Measurements from ENCODE around the gene PGAM5.

Gene PGAM5

GRCh38 chr12:132710405-132711079 lies at the start of gene PGAM5:
Gene PGAM5 (plus strand): TSS chr12:132710842. CDS start chr12:132710877, 35 bp downstream.
- DNase-seq: peak; percentile 90

- DNase-seq: peak; percentile 45
Measured at GRCh38 chr12:132660996-132661395, 49.6 kb upstream of the PGAM5 start.

- DNase-seq: no peak
Measured at GRCh38 chr12:132661972-132662371, 48.7 kb upstream of the PGAM5 start.

- no peak for DNase-seq
Measured at GRCh38 chr12:132662901-132663755, 47.5 kb upstream of the PGAM5 start.

- DNase-seq: no peak
Measured at GRCh38 chr12:132664206-132665148, 46.2 kb upstream of the PGAM5 start.

- DNase-seq: no peak
Measured at GRCh38 chr12:132665149-132665491, 45.5 kb upstream of the PGAM5 start.

GRCh38 chr12:132665794-132666193 lies 44.8 kb upstream of the PGAM5 start:
- DNase-seq: no peak

- no peak for DNase-seq
Measured at GRCh38 chr12:132668191-132669088, 42.2 kb upstream of the PGAM5 start.

- DNase-seq: no peak
Measured at GRCh38 chr12:132669166-132669879, 41.3 kb upstream of the PGAM5 start.

- DNase-seq: no peak
Measured at GRCh38 chr12:132672116-132672515, 38.5 kb upstream of the PGAM5 start.

- no peak for DNase-seq
Measured at GRCh38 chr12:132672678-132673077, 38.0 kb upstream of the PGAM5 start.

- DNase-seq: no peak
Measured at GRCh38 chr12:132673288-132674179, 37.1 kb upstream of the PGAM5 start.

- DNase-seq: no peak
Measured at GRCh38 chr12:132674561-132674960, 36.1 kb upstream of the PGAM5 start.

- DNase-seq: no peak
Measured at GRCh38 chr12:132675757-132676432, 34.7 kb upstream of the PGAM5 start.

- DNase-seq: no peak
Measured at GRCh38 chr12:132677492-132677891, 33.1 kb upstream of the PGAM5 start.

GRCh38 chr12:132685400-132685799 lies 25.2 kb upstream of the PGAM5 start:
- DNase-seq: no peak

- DNase-seq: no peak
Measured at GRCh38 chr12:132686825-132687210, 23.8 kb upstream of the PGAM5 start.

GRCh38 chr12:132687211-132688164 lies 23.2 kb upstream of the PGAM5 start, which contains the start of the genes POLE and PXMP2:
Gene POLE (minus strand): TSS chr12:132687342. CDS start chr12:132687315, 27 bp downstream.
Gene PXMP2 (plus strand): TSS chr12:132687587. CDS start chr12:132687671, 84 bp downstream.
- peak; percentile 92 for DNase-seq
